ENCODE measurements around the gene SHMT2.

GRCh38 chr12:57270966-57271470 is 41.5 kb downstream of the SHMT2 start:
- no peak for TF ChIP-seq CTCF (IDR thresholded peaks at IDR 0.05; ENCODE audit: insufficient read depth, low read length)
- no peak for TF ChIP-seq GABPA (IDR thresholded peaks at IDR 0.05; ENCODE audit: low read depth)
- TF ChIP-seq POLR2AphosphoS5 (IDR thresholded peaks at IDR 0.05; ENCODE audit: low read depth): no peak

Measured in HL-60 (cell line).